HK-2 (cell line): ENCODE measurements around the gene SELP.
"Not testable (repeated sequence)": the region's sequence is repeated elsewhere in the genome, so short reads cannot be mapped to it uniquely, and the experiment has no call there.

ENCODE experiments used
- DNase-seq: peaks from one replicate; pipeline ENCODE4 v3.0.0-alpha.2; 2018; ENCODE audit not compliant: unreplicated experiment

Gene SELP

DNA sequence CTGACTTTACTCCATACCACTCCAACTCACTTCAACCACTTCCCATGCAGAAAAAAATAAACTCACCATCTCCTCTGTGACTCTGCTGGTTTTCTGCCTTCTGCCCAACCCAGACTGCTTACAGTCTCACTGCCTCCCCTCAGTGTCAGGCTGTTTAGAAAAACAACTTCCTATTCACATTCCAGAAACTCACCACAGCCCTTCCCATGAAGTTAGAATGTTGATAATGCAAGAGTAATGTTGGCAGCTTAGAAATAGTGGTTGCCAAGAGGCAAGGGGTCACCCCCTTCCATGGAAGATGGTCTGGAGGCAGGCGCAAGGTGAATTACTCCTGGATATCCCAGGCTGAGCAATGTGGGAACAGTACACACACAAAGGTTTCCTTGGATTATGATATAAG is at the start of gene SELP:
SELP (minus strand) TSS at position 119 of the 400 bp plus-strand sequence; CDS start at position 69, 50 bp downstream.
- no peak for DNase-seq

DNA sequence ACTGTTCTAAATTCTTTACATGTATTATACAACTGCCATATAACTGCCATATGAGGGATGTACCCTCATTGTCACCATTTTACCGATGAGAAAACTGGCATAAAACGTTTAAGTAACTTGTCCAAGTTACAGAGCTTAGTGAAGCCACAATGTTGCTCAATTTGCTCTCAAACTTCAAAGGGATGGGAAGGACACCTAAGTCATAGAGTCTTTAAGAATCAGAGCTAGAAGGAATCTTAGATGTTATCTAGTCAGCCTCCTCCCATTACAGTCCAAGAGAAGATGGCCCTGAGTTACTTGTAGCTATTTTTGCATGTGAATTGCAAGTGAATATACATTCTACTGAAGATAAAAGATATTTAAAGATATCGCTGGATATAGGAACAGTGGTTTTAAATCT is 49.8 kb upstream of the SELP start:
- no peak for DNase-seq

GRCh38 chr1:169676001-169676400 is 46.1 kb upstream of the SELP start:
- peak; percentile 17 for DNase-seq

GRCh38 chr1:169670836-169671235 is 40.9 kb upstream of the SELP start:
- no peak for DNase-seq

DNA sequence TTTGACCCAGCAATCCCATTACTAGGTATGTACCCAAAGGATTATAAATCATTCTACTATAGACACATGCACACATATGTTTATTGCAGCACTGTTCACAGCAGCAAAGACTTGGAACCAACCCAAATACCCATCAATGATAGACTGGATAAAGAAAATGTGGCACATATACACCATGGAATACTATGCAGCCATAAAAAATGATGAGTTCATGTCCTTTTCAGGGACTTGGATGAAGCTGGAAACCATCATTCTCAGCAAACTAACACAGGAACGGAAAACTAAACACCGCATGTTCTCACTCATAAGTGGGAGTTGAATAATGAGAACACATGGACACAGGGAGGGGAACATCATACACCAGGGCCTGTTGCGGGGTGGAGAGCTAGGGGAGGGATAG is 40.3 kb upstream of the SELP start:
- not testable (repeated sequence) for DNase-seq

DNA sequence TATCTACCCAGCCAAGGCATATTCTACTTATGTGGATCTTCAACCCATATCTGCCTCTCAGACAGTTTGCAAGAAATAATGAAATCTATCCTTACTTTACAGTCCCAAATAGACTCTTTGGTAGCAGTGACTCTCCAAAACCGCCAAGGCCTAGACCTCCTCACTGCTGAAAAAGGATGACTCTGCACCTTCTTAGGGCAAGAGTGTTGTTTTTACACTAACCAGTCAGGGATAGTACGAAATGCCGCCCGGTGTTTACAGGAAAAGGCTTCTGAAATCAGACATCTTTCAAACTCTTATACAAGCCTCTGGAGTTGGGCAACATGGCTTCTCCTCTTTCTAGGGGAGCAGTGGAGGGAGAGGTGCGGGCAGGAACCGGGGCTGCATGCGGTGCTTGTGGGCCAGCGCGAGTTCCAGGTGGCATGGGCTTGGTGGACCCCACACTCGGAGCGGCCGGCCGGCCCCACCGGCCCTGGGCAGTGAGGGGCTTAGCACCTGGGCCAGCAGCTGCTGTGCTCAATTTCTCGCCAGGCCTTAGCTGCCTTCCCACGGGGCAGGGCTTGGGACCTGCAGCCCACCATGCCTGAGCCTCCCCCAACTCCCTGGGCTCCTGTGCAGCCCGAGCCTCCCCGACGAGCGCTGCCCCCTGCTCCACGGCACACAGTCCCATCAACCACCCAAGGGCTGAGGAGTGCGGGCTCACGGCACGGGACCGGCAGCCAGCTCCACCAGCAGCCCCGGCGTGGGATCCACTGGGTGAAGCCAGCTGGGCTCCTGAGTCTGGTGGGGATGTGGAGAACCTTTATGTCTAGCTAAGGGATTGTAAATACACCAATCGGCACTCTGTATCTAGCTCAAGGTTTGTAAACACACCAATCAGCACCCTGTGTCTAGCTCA is 38.0 kb upstream of the SELP start:
- DNase-seq: not testable (repeated sequence)

DNA sequence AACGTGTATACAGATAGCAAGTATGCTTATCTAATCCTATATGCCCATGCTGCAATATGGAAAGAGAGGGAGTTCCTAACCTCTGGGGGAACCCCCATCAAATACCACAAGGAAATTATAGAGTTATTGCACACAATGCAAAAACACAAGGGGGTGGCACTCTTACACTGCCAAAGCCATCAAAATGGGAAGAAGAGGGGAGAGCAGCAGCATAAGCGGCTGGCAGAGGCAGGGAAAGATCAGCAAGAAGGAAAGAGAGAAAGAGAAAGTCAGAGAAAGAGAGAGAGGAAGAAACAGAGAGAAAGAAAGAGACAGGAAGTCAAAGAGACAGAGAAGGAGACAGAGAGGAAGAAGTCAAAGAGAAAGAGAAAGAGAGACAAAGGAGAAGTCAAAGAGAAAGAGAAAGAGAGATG is 37.3 kb upstream of the SELP start:
- DNase-seq: not testable (repeated sequence)

DNA sequence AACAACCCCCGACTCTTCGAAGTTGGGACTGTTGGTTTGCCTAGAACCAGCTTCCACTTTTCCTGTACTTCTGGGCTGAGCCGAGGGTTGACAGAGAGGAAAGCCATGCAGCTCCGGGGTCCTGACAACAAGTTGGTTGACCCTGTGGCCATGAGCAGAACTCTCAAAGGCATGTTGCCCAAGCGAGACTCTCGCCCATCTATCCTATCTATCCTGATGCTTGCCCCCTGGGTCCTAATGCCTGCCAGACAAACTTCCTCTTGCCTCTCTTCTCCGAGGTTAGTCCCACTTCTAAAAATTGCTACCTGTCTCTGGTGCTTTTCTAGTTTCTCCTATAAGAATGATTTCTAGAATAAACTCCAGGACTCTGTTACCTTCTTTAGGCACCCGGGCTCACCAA is 32.8 kb upstream of the SELP start:
- not testable (repeated sequence) for DNase-seq

DNA sequence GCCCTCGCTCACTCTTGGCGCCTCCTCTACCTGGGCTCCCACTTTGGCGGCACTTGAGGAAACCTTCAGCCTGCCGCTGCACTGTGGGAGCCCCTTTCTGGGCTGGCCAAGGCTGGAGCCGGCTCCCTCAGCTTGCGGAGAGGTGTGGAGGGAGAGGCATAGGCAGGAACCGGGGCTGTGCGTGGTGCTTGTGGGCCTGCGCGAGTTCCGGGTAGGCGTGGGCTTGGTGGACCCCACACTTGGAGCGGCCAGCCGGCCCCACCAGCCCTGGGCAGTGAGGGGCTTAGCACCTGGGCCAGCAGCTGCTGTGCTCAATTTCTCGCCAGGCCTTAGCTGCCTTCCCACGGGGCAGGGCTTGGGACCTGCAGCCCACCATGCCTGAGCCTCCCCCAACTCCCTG is 31.1 kb upstream of the SELP start:
- not testable (repeated sequence) for DNase-seq

- not testable (repeated sequence) for DNase-seq
Observed at GRCh38 chr1:169658777-169659176, 28.9 kb upstream of the SELP start.

DNA sequence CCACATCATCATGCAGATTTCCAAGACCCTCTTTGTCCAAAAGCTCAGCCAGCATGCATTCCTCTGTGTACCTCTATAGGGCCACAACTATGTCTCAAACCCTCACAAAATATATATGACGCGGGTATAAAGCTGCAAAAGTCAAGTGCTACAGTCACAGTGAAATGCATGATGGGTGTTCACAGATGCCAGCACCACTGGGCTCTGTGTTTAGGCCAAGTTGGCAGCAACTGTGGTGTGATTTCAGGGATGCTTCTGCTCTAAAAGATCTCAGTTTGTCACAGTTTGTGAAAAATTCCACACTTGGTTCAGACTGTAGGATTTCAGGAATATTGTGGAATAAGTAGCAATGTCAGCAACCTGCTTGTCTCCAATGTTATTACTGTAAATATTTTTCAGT is 23.9 kb upstream of the SELP start:
- no peak for DNase-seq

GRCh38 chr1:169651035-169651434 is 21.1 kb upstream of the SELP start:
- DNase-seq: no peak

- no peak for DNase-seq
Observed at GRCh38 chr1:169650551-169650950, 20.6 kb upstream of the SELP start.

DNA sequence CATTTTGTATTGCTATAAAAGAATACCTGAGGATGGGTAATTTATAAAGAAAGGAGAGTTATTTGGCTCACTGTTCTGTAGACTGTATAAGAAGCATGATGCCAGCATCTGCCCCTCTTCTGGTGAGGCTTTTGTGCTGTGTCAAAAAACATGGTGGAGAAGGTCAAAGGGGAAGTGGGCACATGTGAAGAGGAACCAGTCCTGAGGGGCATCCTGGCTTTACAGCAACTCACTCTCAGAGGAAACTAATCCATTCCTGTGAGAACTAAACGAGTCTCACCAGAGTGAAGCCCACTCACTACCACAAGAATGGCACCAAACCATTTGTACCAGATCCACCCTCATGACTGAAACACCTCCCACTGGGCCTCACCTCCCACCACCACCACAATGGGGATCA is 18.8 kb upstream of the SELP start:
- DNase-seq: no peak

- no peak for DNase-seq
Observed at GRCh38 chr1:169648187-169648586, 18.3 kb upstream of the SELP start.

DNA sequence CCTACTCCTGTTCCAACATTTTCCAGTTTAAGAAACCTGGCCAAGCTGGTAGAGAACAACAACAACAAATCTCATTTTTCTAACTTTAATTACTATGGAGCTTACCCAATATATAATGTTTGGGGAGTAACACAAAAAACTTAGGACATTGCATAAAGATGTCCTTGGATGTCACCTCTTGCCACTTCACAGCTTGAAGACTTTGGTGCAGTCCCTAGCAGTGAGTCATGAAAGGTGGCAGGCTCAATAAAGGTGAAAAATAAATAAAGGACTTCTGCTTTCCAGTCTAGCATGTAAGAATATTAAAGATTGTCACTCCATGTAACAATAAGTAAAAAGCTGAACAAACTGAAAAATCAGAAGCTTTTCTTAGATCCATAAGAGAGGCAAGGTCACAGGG is 17.6 kb upstream of the SELP start:
- DNase-seq: no peak

- no peak for DNase-seq
Observed at GRCh38 chr1:169644297-169644696, 14.4 kb upstream of the SELP start.

- no peak for DNase-seq
Observed at GRCh38 chr1:169634877-169635276, 5.0 kb upstream of the SELP start.

GRCh38 chr1:169634145-169634544 is 4.2 kb upstream of the SELP start:
- DNase-seq: no peak

DNA sequence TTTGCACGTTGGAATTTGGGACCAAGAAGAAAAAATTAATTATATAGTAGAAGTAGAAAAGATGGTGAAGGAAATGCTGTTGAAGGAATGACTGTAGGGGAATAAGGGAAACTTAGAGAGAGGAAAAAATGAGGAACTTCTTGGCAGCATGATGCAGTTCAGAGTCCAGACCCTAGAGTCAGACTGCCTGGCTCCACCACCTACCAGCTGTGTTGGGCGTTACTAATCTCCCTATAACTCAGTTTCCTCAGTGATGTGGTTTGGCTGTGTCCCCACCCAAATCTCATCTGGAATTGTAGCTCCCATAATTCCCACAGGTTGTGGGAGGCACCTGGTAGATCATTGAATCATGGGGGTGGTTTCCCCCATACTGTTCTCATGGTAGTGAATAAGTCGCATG is 1.3 kb upstream of the SELP start:
- no peak for DNase-seq

- DNase-seq: no peak
Observed at GRCh38 chr1:169624912-169625311, 5.0 kb downstream of the SELP start.

DNA sequence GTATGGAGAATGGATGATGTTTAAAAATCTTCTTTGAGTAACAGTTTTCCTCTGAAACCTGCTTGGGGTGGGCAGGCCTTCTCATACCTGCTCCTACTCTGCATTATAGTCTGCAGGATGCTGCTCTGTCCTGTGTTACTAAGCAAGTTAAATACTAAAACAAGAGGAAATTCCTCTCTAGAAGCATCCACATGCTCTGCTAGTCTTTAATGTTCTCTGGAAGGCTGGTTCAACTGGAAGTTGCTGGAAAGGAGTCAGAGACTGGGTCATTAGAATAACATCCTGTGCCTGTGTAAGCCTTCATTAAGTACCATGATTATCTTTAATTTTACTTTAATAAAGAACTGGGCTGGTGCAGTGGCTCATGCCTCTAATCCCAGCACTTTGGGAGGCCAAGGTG is 5.8 kb downstream of the SELP start:
- no peak for DNase-seq

DNA sequence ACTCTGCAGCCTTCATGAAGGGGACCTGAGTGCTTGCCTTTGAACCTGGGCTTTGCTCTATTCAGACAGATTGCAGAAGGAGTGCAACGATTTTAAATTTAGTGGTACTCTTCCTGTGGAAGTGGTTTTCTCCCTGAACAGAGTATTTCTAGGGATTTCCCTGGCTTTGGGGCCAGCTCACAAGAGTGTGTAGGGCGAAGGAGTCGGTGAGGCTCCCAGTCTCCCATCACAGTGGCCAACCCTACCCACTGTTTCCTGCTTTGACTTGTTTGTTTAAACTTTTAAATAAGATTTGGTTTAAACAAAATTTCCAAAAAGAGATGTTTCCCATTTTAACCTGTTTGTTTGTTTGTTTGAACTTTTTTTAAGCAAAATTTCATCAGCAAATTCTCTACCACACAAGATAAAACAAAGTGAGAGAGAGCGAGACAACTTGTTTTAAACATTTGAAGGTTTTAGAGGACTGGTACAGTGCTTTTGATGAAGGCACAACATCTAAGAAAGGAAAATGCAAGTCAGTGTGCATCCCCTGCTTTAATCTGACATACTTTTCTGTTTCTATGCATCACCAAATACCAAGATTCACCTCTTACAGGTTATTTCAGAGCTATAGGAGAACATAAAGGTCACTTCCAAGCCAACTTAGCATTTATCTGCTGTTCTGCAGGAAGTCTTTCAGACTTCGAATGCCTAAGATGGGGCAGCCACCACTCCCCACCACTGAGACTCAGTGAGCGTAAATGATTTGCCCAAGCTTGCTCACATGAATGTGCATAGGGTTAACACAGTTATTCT is 6.6 kb downstream of the SELP start:
- no peak for DNase-seq
